ENCODE measurements around the gene SNTG2.

Gene SNTG2

DNA sequence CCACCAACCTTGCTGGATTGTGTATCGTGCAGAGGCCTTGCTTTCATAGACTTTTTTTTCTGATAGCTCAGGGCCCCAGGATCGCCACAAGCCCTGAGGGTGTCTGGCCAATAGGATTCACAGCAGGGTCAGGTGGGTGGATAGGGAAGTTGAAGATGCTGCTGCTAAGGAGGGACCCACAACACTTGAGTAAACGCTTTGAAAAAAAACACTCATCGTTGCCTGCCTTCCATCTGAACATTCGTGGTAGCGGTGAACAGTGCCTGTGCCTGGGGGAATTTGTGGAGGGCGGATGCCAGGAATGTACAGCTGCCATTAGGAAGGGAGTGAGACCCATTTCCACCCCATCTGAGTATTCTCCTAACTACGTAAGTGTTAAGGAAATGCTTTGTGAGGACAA is 358.0 kb downstream of the SNTG2 start:
- no peak for DNase-seq (ENCODE audit: low read depth, low spot score)
- H3K4me3 ChIP-seq (ENCODE audit: low read length), result no peak overlapping the region

- no peak overlapping the region for H3K4me3 ChIP-seq (ENCODE audit: low read length)
- DNase-seq (ENCODE audit: low read depth, low spot score), result no peak
Observed at GRCh38 chr2:1309507-1309906, 358.9 kb downstream of the SNTG2 start.

DNA sequence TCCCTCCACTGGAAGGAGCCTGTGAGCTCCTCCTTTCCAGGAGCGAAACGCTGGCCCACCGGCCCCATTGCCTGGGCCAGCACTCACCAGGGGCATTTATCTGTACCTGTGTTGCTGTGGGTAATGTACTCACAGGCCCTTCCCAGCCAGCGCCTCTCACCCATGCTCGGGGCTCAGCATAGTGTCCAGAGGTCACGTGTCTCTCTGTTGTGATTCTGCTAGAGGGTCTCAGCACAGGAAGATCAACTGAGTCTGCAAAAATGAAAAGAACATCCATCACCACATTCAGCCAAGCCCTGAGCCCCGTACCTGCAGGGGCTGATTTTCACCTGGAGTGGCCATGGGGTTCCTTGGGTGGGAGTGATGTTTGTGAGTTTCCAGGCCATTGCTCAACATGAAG is 359.6 kb downstream of the SNTG2 start:
- no peak for DNase-seq (ENCODE audit: low read depth, low spot score)
- no peak overlapping the region for H3K4me3 ChIP-seq (ENCODE audit: low read length)

GRCh38 chr2:1310866-1311265 is 360.2 kb downstream of the SNTG2 start:
- no peak for DNase-seq (ENCODE audit: low read depth, low spot score)
- H3K4me3 ChIP-seq (ENCODE audit: low read length), result no peak overlapping the region

GRCh38 chr2:1313240-1313924 is 362.7 kb downstream of the SNTG2 start:
- no peak overlapping the region for H3K4me3 ChIP-seq (ENCODE audit: low read length)
- no peak for DNase-seq (ENCODE audit: low read depth, low spot score)

- H3K4me3 ChIP-seq (ENCODE audit: low read length), result no peak overlapping the region
- DNase-seq (ENCODE audit: low read depth, low spot score), result no peak
Observed at GRCh38 chr2:1314254-1314653, 363.6 kb downstream of the SNTG2 start.

GRCh38 chr2:1318366-1319009 is 367.8 kb downstream of the SNTG2 start:
- no peak for DNase-seq (ENCODE audit: low read depth, low spot score)
- H3K4me3 ChIP-seq (ENCODE audit: low read length), result no peak overlapping the region

- no peak overlapping the region for H3K4me3 ChIP-seq (ENCODE audit: low read length)
- no peak for DNase-seq (ENCODE audit: low read depth, low spot score)
Observed at GRCh38 chr2:1319393-1319792, 368.7 kb downstream of the SNTG2 start.

DNA sequence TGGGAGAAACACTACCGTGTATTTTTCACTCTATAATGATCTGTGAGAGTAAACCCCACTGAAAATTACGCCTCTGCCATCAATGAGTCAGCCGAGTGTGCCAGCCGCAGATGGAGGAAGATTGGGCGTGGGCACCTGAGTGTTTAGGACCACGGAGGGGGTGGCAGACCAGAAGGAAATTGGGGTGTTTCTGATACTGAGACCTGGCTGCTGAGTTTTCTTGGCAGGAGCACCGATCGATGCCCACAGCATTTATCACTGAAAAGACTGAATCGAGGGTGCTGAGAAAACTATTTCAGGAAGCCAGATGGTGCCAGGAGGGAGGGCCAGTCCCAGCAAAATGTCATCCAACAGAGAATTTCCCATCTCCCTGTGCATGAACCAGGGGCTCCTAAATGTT is 370.7 kb downstream of the SNTG2 start:
- no peak overlapping the region for H3K4me3 ChIP-seq (ENCODE audit: low read length)
- DNase-seq (ENCODE audit: low read depth, low spot score), result no peak

- no peak overlapping the region for H3K4me3 ChIP-seq (ENCODE audit: low read length)
- no peak for DNase-seq (ENCODE audit: low read depth, low spot score)
Observed at GRCh38 chr2:1324884-1325283, 374.2 kb downstream of the SNTG2 start.

GRCh38 chr2:1328684-1329083 is 378.0 kb downstream of the SNTG2 start:
- no peak for DNase-seq (ENCODE audit: low read depth, low spot score)
- no peak overlapping the region for H3K4me3 ChIP-seq (ENCODE audit: low read length)

DNA sequence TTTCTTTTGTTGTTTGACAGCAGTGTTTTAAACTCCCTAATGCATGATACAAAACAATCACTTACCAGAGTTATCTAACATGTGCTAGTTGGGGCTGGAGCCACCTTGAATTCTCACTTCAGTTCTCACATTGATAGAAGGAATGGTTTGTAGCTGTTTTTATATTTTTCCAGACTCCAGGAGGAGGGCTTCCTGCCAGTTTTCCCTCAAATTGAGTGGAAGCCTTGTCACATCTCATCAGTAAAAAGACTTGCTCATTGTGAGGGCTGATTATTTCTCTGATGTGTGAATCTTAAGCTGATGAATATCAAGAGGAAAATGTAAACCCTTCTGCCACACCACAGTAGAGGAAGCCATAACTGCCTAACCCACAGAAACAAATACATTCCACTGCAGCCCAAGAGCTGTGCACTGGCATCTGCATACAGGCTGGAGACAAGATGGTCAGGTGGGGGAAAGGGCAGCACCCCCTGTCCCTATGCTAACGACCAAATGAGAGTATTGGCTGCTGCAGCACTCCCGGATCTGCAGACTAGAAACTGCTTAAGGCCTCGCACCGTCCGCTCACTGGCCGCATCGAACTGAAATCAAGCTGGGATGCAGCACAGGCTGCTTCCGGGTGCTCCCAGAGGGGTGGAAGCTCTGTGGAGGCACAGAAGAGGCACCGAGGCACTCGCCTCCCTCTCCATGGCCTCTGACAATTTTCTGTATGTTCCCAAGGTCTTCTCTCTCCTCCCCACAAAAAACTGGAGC is 388.9 kb downstream of the SNTG2 start:
- no peak overlapping the region for H3K4me3 ChIP-seq (ENCODE audit: low read length)
- peak; percentile 33 for DNase-seq (ENCODE audit: low read depth, low spot score)

- DNase-seq (ENCODE audit: low read depth, low spot score), result no peak
- H3K4me3 ChIP-seq (ENCODE audit: low read length), result no peak overlapping the region
Observed at GRCh38 chr2:1340141-1340512, 389.5 kb downstream of the SNTG2 start.

GRCh38 chr2:1341404-1342120 is 390.9 kb downstream of the SNTG2 start:
- DNase-seq (ENCODE audit: low read depth, low spot score), result no peak
- H3K4me3 ChIP-seq (ENCODE audit: low read length), result no peak overlapping the region

DNA sequence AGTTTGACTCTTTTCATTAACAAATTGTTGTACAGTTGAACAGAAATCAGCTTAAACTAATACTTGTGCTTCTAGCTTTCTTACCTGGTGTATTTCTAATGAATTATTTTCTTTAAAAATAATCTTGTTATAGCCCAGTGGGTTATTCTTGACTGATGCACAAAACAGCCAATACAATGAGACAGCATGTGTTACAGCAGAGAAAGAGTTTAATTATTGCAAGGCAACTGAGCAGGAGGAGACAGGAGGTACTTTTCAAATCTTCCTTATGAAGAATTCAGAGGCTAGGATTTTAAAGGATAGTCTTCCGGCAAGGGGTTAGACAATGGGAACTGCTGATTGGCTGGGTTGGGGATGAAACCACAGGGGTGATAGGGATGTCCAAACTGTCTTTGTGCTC is 398.1 kb downstream of the SNTG2 start:
- no peak overlapping the region for H3K4me3 ChIP-seq (ENCODE audit: low read length)
- no peak for DNase-seq (ENCODE audit: low read depth, low spot score)

GRCh38 chr2:1350111-1350510 is 399.5 kb downstream of the SNTG2 start:
- H3K4me3 ChIP-seq (ENCODE audit: low read length), result no peak overlapping the region
- no peak for DNase-seq (ENCODE audit: low read depth, low spot score)

DNA sequence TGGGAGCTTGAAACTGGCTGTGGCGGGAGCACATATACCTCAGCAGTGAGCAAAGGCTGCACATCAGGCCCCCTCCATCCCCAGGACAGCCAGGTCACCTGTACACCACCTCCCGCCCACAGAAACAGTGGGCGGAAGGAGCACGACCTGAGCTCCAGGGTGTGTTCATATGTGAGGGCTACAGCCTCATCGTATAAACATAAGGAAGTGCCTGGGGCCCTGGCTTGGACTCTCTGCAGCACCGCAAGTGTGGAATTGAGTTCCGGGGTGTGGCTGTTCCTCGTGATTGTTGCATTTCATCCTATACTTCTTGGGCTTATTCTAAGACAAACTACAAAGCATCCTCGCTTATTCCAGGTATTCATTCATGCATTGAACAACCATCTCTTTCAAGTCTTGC is 402.5 kb downstream of the SNTG2 start:
- DNase-seq (ENCODE audit: low read depth, low spot score), result no peak

GRCh38 chr2:1353543-1353942 is 402.9 kb downstream of the SNTG2 start:
- H3K4me3 ChIP-seq (ENCODE audit: low read length), result no peak overlapping the region
- no peak for DNase-seq (ENCODE audit: low read depth, low spot score)

More for the DNA sequence above, 402.5 kb downstream of the SNTG2 start:
- H3K4me3 ChIP-seq (ENCODE audit: low read length), result no peak overlapping the region

- no peak for DNase-seq (ENCODE audit: low read depth, low spot score)
Observed at GRCh38 chr2:1360144-1360543, 409.5 kb downstream of the SNTG2 start.

More at GRCh38 chr2:1360144-1360543, 409.5 kb downstream of the SNTG2 start:
- H3K4me3 ChIP-seq (ENCODE audit: low read length), result no peak overlapping the region
